Measurements from ENCODE around the gene CD1E.
"Not testable (repeated sequence)": the region's sequence is repeated elsewhere in the genome, so short reads cannot be mapped to it uniquely, and the experiment has no call there.

CD1E gene

DNA sequence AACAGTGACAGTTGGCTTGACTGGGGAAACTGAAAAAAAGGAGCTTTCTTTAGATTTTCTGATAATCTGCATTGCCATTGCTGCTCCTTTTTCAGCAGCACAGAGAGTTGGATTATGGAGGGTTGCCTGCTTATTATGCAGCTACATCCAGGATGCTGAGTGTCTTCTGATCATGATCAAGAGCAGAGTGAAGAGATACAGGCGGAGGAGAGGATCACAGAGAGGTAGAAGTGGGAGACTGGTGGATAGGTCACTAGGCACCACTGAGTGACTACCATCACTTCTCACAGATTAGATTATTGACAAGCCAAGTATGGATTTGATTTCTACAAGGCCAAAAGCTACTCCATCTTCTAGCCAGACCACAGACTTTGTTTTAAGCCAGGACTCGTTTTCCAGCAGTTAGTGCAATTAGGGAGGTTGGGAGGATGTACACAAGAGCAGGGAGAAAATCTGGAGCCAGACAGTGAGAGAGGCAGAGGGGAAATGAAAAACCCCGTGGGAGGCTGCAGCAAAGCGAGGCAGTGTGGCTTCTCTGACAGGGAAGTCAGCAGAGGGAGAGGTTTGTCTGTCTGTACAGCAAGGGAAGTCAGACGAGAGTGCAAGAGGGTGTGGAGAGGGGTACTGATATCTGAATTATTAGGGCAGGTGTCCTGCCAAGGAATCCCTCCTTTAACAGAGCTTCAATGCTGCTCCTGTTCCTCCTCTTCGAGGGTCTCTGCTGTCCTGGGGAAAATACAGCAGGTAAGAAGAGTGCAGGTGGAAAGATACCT is at the start of gene CD1E:
Gene CD1E (plus strand): TSS at position 592 of the 773 bp plus-strand sequence. CDS start 95 bp downstream, at position 687.
- DNase-seq: no peak

- DNase-seq: no peak
These were observed 43.1 kb upstream of the CD1E start for GRCh38 chr1:158310623-158311022.

- no peak for DNase-seq
These were observed 42.6 kb upstream of the CD1E start for GRCh38 chr1:158311066-158311465.

DNA sequence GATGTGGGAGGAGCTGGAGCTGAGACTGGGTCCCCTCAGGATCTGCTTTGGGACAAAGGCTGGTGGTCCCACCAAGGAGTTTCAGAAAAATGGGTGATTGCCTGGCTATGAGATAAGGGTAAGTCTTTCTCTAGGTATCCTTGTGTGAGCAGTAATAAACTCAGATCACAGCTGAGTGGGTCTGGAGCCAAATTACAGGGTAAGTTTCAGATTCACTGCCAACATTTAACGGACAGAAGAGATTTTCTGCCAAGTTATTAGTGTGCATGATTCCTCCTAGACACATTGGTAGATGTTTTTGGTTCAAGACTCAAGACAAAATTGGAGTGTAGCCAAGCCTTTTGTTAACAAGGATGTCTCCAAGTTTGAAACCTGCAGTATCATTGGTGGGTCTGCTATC is 29.8 kb upstream of the CD1E start:
- no peak for DNase-seq

- DNase-seq: no peak
These were observed 29.3 kb upstream of the CD1E start for GRCh38 chr1:158324395-158324794.

GRCh38 chr1:158327481-158327880 is 26.2 kb upstream of the CD1E start:
- no peak for DNase-seq

GRCh38 chr1:158328426-158328825 is 25.3 kb upstream of the CD1E start:
- no peak for DNase-seq

- DNase-seq: no peak
These were observed 24.4 kb upstream of the CD1E start for GRCh38 chr1:158329300-158329699.

DNA sequence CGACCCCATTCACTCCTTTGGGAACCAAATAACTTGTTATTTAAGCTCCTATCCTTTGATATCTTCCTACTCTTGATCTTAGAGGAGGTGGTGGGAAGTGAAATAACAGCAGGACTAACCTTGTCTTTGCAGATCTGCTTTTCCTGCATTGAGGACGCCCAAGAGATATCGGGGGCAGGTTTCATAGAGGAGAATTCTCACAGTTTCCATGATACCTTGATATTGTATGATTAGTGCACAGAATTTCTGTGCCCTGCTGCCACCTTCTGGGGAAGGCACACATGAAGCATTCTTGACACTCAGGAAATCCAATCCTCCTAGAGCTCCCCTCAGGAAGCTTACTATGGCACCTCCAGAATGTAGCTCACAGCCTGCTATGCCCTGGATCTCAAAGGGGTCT is 24.0 kb upstream of the CD1E start:
- no peak for DNase-seq

DNA sequence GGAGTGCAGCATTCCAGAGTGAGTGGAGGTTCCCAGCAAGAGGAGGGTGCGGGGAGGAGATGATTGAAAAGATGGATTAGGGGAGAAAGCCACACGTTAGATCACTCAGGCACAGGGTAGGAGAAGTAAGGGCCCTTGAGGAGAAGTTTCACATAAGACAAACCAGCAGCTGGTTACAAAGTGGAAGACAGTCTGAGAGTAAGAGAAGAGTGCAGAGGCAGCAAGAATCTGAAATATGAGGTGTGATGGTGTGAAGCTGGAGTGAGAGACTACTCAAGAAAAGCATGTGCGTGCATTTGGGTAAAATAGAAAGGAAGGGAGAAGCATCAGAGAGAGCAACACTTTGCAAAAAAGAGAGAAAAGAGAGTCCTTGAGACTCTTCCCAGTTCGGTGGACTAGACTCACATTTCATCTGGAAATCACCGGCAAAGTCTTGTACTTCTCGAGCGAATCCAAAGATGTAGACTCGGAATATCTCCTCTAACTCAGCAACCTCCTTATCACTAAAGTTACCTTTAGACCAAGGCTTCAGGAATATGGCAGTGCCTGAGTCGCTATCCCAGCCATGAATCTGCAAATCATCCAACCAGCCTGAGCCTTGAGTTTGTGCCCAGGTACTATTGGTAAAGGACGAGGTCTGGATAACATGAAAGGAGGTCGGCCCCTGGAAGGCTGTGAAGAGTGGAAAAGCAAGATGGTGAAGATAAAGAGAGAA is 23.1 kb upstream of the CD1E start:
- no peak for DNase-seq

DNA sequence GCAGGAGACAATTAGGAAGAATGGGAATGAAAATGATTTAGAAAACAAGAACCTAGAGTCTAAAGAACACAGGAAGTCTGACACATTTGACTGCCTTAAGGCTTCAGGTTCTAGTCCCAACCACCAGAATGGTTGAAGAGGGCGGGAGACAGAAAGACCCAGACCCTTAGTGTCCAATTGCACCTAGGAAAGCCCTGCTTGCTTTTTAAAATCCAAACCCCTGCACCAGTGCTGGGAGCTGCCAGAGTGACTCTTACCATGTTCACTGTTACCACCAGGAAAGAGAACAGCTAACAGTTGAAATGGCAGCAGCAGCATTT is 22.6 kb upstream of the CD1E start:
- no peak for DNase-seq

DNA sequence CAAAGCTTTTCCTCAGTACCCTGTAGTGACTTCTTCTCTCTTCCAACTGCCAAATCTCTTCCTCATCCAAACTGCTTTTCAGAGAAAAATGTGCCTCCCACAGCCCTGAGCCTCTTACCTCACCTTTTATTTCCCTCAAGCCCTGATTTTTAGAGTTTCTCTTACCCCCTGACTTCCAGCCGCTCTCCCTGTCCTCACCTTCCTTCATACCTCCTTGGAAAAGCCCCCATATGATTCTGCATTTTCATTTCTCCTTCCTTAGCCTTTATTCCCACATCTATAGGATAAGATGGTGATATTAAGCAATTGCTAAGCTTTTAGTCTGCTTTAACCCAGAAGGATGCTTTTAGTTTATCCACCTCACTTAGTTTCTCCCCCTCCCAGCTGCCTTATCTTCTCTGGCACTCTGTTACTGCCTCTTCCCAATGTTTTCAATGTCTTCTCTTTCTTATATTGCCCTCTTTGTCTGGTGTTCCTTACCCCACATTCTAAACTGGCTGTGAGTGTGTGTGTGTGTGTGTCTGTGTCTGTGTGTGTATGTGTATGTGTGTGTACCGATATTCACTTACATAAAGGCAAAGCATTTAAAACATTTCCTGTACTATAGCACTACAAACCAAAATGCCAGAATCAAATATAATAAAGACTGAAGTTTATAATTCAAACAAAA is 22.1 kb upstream of the CD1E start, which contains the start of gene CD1B:
Gene CD1B (minus strand): TSS at position 51 of the 670 bp plus-strand sequence. CDS start 108 bp downstream, outside the sequence.
- no peak for DNase-seq

GRCh38 chr1:158333405-158334155 is 20.1 kb upstream of the CD1E start:
- DNase-seq: no peak

DNA sequence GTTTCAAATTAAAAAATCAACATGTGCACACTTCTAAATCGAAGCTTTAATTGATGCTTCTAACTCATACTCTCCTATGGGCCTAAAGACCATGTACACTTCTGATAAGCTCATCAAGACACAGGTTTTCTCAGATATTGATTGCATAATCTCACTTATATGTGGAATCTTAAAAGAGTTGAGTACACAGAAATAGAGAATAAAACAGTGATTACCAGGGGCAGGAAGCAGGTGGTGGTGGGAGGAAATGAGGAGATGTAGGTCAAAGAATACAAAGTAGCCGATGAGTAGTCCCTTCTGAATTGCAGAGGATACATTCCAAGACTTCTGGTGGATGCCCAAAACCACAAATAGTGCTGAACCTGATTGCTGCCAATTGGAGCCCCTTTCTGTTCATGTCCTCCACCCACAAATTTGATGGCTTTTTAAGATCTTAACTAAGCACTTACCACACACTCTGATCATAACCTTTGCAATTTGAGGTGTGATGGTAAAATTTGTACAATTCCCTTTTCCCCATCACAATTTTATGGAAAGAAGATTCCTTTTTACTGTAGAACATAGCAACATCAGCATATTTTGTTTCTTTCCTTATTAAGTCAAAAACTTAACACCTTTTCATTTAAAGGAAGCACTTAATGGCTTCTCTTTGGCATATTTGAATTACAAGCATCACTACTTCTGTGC is 19.0 kb upstream of the CD1E start:
- DNase-seq: no peak

DNA sequence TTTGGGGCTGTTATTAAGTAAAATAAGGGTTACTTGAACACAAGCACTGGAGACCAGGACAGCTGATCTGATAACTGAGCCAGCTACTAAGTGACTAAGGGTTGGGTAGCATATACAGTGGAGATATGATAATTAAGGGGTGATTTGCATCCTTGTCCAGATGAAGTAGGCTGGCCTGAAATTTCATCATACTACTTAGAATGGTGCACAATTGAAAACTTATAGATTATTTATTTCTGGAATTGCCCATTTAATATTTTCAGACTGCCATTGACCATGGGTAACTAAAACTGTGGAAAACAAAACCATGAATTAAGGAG is 18.5 kb upstream of the CD1E start:
- DNase-seq: no peak

GRCh38 chr1:158336413-158336812 is 17.3 kb upstream of the CD1E start:
- not testable (repeated sequence) for DNase-seq

DNA sequence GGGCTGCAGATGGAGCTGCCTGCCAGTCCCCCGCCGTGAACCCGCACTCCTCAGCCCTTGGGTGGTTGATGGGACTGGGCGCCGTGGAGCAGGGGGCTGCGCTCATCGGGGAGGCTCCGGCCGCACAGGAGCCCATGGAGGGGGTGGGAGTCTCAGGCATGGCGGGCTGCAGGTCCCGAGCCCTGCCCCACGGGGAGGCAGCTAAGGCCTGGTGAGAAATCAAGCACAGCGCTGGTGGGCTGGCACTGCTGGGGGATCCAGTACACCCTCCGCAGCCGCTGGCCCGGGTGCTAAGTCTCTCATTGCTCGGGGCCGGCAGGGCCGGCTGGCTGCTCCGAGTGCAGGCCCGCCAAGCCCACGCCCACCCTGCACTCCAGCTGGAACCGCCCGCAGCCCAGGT is 4.7 kb upstream of the CD1E start:
- not testable (repeated sequence) for DNase-seq

- no peak for DNase-seq
These were observed 561 bp downstream of the CD1E start for GRCh38 chr1:158354255-158354654.

GRCh38 chr1:158355773-158356285 is 2.1 kb downstream of the CD1E start:
- no peak for DNase-seq

- DNase-seq: no peak
These were observed 2.9 kb downstream of the CD1E start for GRCh38 chr1:158356616-158357015.

DNA sequence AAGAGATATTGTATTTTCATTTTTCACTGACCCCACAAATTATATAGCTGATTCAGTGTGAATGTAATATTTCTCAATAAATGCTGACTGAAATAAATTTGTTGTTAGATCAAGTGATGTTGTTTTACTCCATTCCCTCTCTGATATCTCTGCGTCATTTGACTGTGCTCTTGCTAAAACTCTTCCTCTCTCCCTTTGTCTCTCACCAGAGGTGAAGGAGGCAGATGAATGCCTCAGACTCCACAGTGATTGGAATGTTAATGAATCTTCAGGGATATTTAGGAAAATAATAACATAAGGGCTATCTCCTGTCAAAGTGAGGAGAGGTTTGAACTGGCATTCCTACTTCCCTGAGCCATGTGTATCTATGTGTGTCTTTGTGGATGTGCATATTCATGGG is 3.7 kb downstream of the CD1E start:
- no peak for DNase-seq

GRCh38 chr1:158362482-158362881 is 8.8 kb downstream of the CD1E start:
- DNase-seq: no peak

DNA sequence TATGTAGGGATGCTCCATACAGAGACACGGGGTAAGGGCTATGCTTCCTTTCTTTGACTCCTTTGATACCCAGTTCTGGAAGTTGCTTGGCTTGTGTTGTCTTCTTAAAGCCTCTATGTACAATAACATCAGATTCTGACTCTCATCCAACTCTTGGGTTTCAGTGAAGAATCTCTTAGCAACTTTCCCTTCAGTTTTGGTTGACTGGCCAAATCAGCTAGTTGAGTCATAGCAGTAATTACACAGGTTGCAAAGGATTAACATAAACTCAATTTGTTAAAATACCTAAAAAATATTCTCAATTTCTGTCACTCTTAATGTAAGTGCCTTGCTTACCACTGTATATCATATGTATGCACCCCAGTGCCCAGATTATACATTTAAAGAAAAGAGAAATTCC is 9.2 kb downstream of the CD1E start:
- no peak for DNase-seq

All from GF-D8 (cell line).